Mucosa of rectum (tissue), 2 donors: Measurements from ENCODE around the gene SSUH2.

Experiments
- H3K27ac ChIP-seq, 2 donors: one replicate each; pipeline ENCODE4 v1.7.0; 2013; ENCODE audit warnings: inconsistent platforms in 2 of 2, low read depth in 2 of 2, low read length in 2 of 2
- H3K27me3 ChIP-seq, 2 donors: one replicate each; pipeline ENCODE4 v1.7.0; 2013; ENCODE audit warnings: low read length in 2 of 2; ENCODE audit not compliant: control insufficient read depth in 2 of 2, insufficient read depth in 2 of 2
- H3K36me3 ChIP-seq, 2 donors: one replicate each; pipeline ENCODE4 v1.7.0; 2013; ENCODE audit warnings: low read length in 2 of 2; ENCODE audit not compliant: control insufficient read depth in 2 of 2, insufficient read depth in 2 of 2
- H3K4me1 ChIP-seq, 2 donors: one replicate each; pipeline ENCODE4 v1.7.0; 2013; ENCODE audit warnings: low read length in 2 of 2, mild to moderate bottlenecking in 1 of 2; ENCODE audit not compliant: control insufficient read depth in 2 of 2, insufficient read depth in 2 of 2
- H3K4me3 ChIP-seq, 2 donors: one replicate each; pipeline ENCODE4 v1.7.0; 2013; ENCODE audit warnings: low read length in 2 of 2
- H3K9ac ChIP-seq, 2 donors: one replicate each; pipeline ENCODE4 v1.7.0; 2013; ENCODE audit warnings: low read length in 2 of 2, low read depth in 1 of 2, mild to moderate bottlenecking in 1 of 2
- H3K9me3 ChIP-seq, 2 donors: one replicate each; pipeline ENCODE4 v1.7.0; 2013; ENCODE audit warnings: low read length in 2 of 2; ENCODE audit not compliant: control insufficient read depth in 2 of 2
- donor health status: healthy.
- donor health status: Normal muscosa, but diverticular disease.

Gene SSUH2

GRCh38 chr3:8640223-8640622, 4.4 kb downstream of the SSUH2 start:
- no peak overlapping the region for H3K9ac ChIP-seq
- H3K27ac ChIP-seq, result no peak overlapping the region
- no peaks in the 10 kb centered on the region for H3K27me3 ChIP-seq
- H3K4me1 ChIP-seq, result no peaks in the 10 kb centered on the region
- H3K4me3 ChIP-seq, result no peak overlapping the region
- H3K9me3 ChIP-seq, result no peaks in the 10 kb centered on the region
- H3K36me3 ChIP-seq, result no peaks in the 10 kb centered on the region

- Histone ChIP-seq H3K9ac (no peak overlapping the region), H3K4me1 (no peaks in the 10 kb centered on the region), H3K27me3 (no peaks in the 10 kb centered on the region), H3K27ac (no peak overlapping the region), H3K4me3 (no peak overlapping the region), H3K9me3 (no peaks in the 10 kb centered on the region), H3K36me3 (no peaks in the 10 kb centered on the region)
These were observed 5.0 kb downstream of the SSUH2 start for GRCh38 chr3:8639659-8640000.

GRCh38 chr3:8638994-8639658, 5.5 kb downstream of the SSUH2 start:
- Histone ChIP-seq H3K27me3 (no peaks in the 10 kb centered on the region), H3K36me3 (no peaks in the 10 kb centered on the region), H3K9me3 (no peaks in the 10 kb centered on the region), H3K9ac (no peak overlapping the region), H3K4me1 (no peaks in the 10 kb centered on the region), H3K27ac (no peak overlapping the region), H3K4me3 (no peak overlapping the region)

GRCh38 chr3:8637348-8637747, 7.2 kb downstream of the SSUH2 start:
- Histone ChIP-seq H3K27me3 (no peaks in the 10 kb centered on the region), H3K9ac (no peak overlapping the region), H3K36me3 (no peaks in the 10 kb centered on the region), H3K4me3 (no peak overlapping the region), H3K9me3 (no peaks in the 10 kb centered on the region), H3K27ac (no peak overlapping the region), H3K4me1 (no peaks in the 10 kb centered on the region)

- Histone ChIP-seq H3K27ac (no peak overlapping the region), H3K27me3 (no peaks in the 10 kb centered on the region), H3K9me3 (no peaks in the 10 kb centered on the region), H3K4me1 (no peaks in the 10 kb centered on the region), H3K4me3 (no peak overlapping the region), H3K36me3 (no peaks in the 10 kb centered on the region), H3K9ac (no peak overlapping the region)
These were observed 9.0 kb downstream of the SSUH2 start for GRCh38 chr3:8635631-8636030.

- H3K4me1 ChIP-seq, result no peaks in the 10 kb centered on the region
- no peaks in the 10 kb centered on the region for H3K27me3 ChIP-seq
- no peak overlapping the region for H3K9ac ChIP-seq
- H3K36me3 ChIP-seq, result no peaks in the 10 kb centered on the region
- no peaks in the 10 kb centered on the region for H3K9me3 ChIP-seq
- no peak overlapping the region for H3K4me3 ChIP-seq
- H3K27ac ChIP-seq, result no peak overlapping the region
These were observed 9.5 kb downstream of the SSUH2 start for GRCh38 chr3:8635125-8635524.

GRCh38 chr3:8632402-8633237, 12.0 kb downstream of the SSUH2 start:
- H3K27ac ChIP-seq, result no peak overlapping the region
- H3K9ac ChIP-seq, result no peak overlapping the region
- H3K4me3 ChIP-seq, result no peak overlapping the region
- no peaks in the 10 kb centered on the region for H3K36me3 ChIP-seq
- peaks cover 6 to 8% of the 10 kb centered on the region in 2 donors for H3K4me1 ChIP-seq
- H3K27me3 ChIP-seq, result no peaks in the 10 kb centered on the region
- H3K9me3 ChIP-seq, result no peaks in the 10 kb centered on the region

GRCh38 chr3:8631661-8632060, 12.9 kb downstream of the SSUH2 start:
- no peak overlapping the region for H3K27ac ChIP-seq
- no peaks in the 10 kb centered on the region for H3K9me3 ChIP-seq
- no peaks in the 10 kb centered on the region for H3K27me3 ChIP-seq
- H3K9ac ChIP-seq, result no peak overlapping the region
- no peaks in the 10 kb centered on the region for H3K36me3 ChIP-seq
- no peak overlapping the region for H3K4me3 ChIP-seq
- H3K4me1 ChIP-seq, result peaks cover 6 to 8% of the 10 kb centered on the region in 2 donors

- H3K27me3 ChIP-seq, result no peaks in the 10 kb centered on the region
- H3K27ac ChIP-seq, result peak overlapping the region in 1 of 2 donors; percentile 45
These were observed 15.2 kb downstream of the SSUH2 start for GRCh38 chr3:8629151-8630021.

GRCh38 chr3:8627949-8628348, 16.6 kb downstream of the SSUH2 start:
- H3K27me3 ChIP-seq, result no peaks in the 10 kb centered on the region
- no peaks in the 10 kb centered on the region for H3K9me3 ChIP-seq
- no peak overlapping the region for H3K4me3 ChIP-seq
- H3K36me3 ChIP-seq, result no peaks in the 10 kb centered on the region
- H3K4me1 ChIP-seq, result peaks cover 6 to 12% of the 10 kb centered on the region in 2 donors
- H3K9ac ChIP-seq, result no peak overlapping the region
- no peak overlapping the region for H3K27ac ChIP-seq

More at GRCh38 chr3:8629151-8630021, 15.2 kb downstream of the SSUH2 start:
- H3K9ac ChIP-seq, result no peak overlapping the region
- peaks cover 6 to 8% of the 10 kb centered on the region in 2 donors for H3K4me1 ChIP-seq
- H3K4me3 ChIP-seq, result no peak overlapping the region
- no peaks in the 10 kb centered on the region for H3K9me3 ChIP-seq
- H3K36me3 ChIP-seq, result no peaks in the 10 kb centered on the region
